K562 (cell line): Measurements from ENCODE around the gene CRADD. TPM values are rescaled to one million over a fixed set of nuclear protein-coding genes. Genes with fewer than 3 reads are reported as not detected.

ENCODE experiments used
- ARID2 ChIP-seq: fragments of 450-650 bp; IDR thresholded peaks from 2 replicates; pipeline ENCODE4 v1.6.1; 2017; ENCODE audit warnings: antibody characterized with exemption, mild to moderate bottlenecking
- BCOR ChIP-seq: fragments of 450-650 bp; IDR thresholded peaks from 2 replicates; pipeline ENCODE4 v1.6.1; 2016
- CREB1 ChIP-seq, 2 experiments: sonication (generic) in 1 of 2; formaldehyde crosslinking in 1 of 2; IDR thresholded peaks; 2 replicates each; pipeline versions ENCODE4 v1.6.1 to v1.8.0; 2012 to 2022; ENCODE audit warnings: inconsistent platforms in 1 of 2, mild to moderate bottlenecking in 1 of 2, missing genetic modification reagents in 1 of 2, moderate library complexity in 1 of 2
- DDX20 ChIP-seq: fragments of 450-650 bp; IDR thresholded peaks from 2 replicates; pipeline ENCODE4 v1.6.1; 2016; ENCODE audit warnings: missing genetic modification characterization, low read depth, mild to moderate bottlenecking, missing compliant biosample characterization, moderate library complexity
- ETV6 ChIP-seq, 3 experiments: fragments of 150-350 bp in 1 of 3; sonication (generic) in 1 of 3; formaldehyde crosslinking in 1 of 3; IDR thresholded peaks; 2 replicates each; pipeline versions ENCODE4 v1.6.1 to v1.8.0; 2014 to 2022; ENCODE audit warnings: borderline replicate concordance in 2 of 3, low read depth in 2 of 3, antibody characterized with exemption in 1 of 3, low read length in 1 of 3, mild to moderate bottlenecking in 1 of 3, missing genetic modification reagents in 1 of 3
- MBD1 ChIP-seq: fragments of 250-450 bp; sonication (Bioruptor Pico); IDR thresholded peaks from 2 replicates; pipeline ENCODE4 v1.8.0; 2022; ENCODE audit warnings: inconsistent platforms
- NR3C1 ChIP-seq: sonication (generic); formaldehyde crosslinking; IDR thresholded peaks from 2 replicates; pipeline ENCODE4 v1.8.1; 2022; ENCODE audit warnings: missing genetic modification reagents
- POLR3A ChIP-seq: IDR thresholded peaks from 2 replicates; pipeline ENCODE4 v1.6.1; 2011; ENCODE audit warnings: borderline replicate concordance, mild to moderate bottlenecking, moderate library complexity; ENCODE audit not compliant: insufficient read length, insufficient read depth; ENCODE audit errors: extremely low read depth
- RNF2 ChIP-seq: sonication (generic); IDR thresholded peaks from 2 replicates; pipeline ENCODE4 v1.6.1; 2016
- TAF15 ChIP-seq: fragments of 200-400 bp; formaldehyde crosslinking; IDR thresholded peaks from 2 replicates; pipeline ENCODE4 v1.6.1; 2017; ENCODE audit warnings: mild to moderate bottlenecking, low read depth, low read length, moderate library complexity
- TAL1 ChIP-seq: fragments of 450-650 bp; IDR thresholded peaks from 2 replicates; pipeline ENCODE4 v1.6.1; 2016; ENCODE audit warnings: mild to moderate bottlenecking
- ZNF551 ChIP-seq: fragments of 250-450 bp; sonication (Bioruptor Pico); IDR thresholded peaks from 2 replicates; pipeline ENCODE4 v1.5.0; 2021; ENCODE audit warnings: mild to moderate bottlenecking, moderate library complexity
- polyA plus RNA-seq, 8 experiments: library from polyadenylated mRNA; depleted of rRNA in 4 of 8; stranded (reverse) in 5 of 8; unstranded in 3 of 8; fragments of >200 nt; fragmentation: Nextera tagmentation in 2 of 8; fragmentation: Illumina TruSeq in 1 of 8; extraction: Ambion mirVana in 2 of 8; extraction: Trizol in 1 of 8; gene quantifications; 2 replicates each; pipeline versions ENCODE4 v1.2.1 to v1.2.3, GENCODE V29; 2011 to 2014; ENCODE audit warnings: inconsistent platforms in 1 of 8, missing spikeins in 1 of 8
- total RNA-seq, 7 experiments: library from RNA; depleted of rRNA in 6 of 7; stranded (reverse); fragments of >200 nt in 6 of 7; fragmentation: Illumina TruSeq in 2 of 7; extraction: Trizol in 2 of 7; gene quantifications; 2 replicates each; pipeline versions ENCODE4 v1.2.1 to v1.2.3, GENCODE V29; 2011 to 2021; ENCODE audit warnings: low replicate concordance in 1 of 7
- TF ChIP-seq, protein P1 (sequence below): fragments of 450-650 bp; IDR thresholded peaks from 2 replicates; pipeline ENCODE4 v1.7.0; 2016; ENCODE audit warnings: borderline replicate concordance
- TF ChIP-seq, protein P2 (sequence below): sonication (generic); formaldehyde crosslinking; IDR thresholded peaks from 2 replicates; pipeline ENCODE4 v1.8.0; 2022; ENCODE audit warnings: missing genetic modification reagents, mild to moderate bottlenecking, borderline replicate concordance
- TF ChIP-seq, protein P3 (sequence below): fragments of 450-650 bp; IDR thresholded peaks from 2 replicates; pipeline ENCODE4 v1.6.1; 2017; ENCODE audit warnings: antibody characterized with exemption, mild to moderate bottlenecking

CRADD gene
- total and polyA plus RNA-seq, 9 of the 15 experiments (the other 6 are each of a cell fraction or from before 2014, with no cell fraction given), result 20.5 to 41.1 (median 25.9) TPM

DNA sequence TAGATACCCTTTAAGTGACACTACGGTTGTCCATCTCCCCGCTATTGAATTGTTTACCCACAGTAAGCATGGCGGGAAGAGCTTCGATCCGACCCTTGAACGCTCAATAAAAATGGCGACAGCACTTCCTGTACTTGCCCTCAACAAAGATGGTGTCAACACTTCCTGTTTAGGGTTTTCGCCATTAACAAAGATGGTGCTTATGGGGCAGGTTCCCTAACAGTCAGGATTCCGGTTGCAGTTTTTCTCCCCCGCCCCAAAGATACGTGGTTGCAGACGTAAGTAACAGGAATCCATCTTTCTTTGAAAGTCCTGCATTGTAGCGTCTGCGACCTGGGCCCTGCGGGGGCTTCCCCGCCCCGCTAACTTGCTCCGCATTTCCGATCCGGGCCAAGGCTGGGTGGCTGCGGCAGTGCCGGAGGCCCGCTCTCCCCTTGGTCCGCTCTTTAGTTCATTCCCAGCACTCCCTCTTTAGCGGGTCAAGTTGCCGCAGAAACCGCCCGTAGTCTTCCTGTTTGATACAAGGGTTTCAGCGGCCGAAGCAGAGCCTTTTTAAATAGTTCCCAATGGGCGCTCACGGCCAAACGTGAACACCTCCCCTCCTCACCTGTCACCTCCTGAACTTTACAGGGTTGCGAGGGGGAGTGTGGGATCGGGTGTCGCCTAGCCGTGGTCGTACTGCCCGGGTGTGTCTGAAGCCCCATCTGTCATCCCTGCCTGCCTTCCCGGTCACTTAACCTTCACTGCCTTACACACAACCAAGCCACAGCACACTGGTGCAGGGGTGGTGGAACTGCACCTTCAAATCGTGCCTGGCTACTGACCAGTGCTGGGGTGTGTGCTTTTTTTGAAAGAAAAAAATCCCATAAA lies at the start of gene CRADD (continued):
- no peak for TF ChIP-seq POLR3A
- TF ChIP-seq, protein P1, sequence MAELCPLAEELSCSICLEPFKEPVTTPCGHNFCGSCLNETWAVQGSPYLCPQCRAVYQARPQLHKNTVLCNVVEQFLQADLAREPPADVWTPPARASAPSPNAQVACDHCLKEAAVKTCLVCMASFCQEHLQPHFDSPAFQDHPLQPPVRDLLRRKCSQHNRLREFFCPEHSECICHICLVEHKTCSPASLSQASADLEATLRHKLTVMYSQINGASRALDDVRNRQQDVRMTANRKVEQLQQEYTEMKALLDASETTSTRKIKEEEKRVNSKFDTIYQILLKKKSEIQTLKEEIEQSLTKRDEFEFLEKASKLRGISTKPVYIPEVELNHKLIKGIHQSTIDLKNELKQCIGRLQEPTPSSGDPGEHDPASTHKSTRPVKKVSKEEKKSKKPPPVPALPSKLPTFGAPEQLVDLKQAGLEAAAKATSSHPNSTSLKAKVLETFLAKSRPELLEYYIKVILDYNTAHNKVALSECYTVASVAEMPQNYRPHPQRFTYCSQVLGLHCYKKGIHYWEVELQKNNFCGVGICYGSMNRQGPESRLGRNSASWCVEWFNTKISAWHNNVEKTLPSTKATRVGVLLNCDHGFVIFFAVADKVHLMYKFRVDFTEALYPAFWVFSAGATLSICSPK, result no peak
- no peak; the same call in 1 of the 2 replicates for TF ChIP-seq DDX20
- TF ChIP-seq NR3C1 (CRISPR knock-in tag), result no peak
- TF ChIP-seq ZNF551, result no peak
- TF ChIP-seq ARID2, result no peak
- TF ChIP-seq RNF2, result no peak; the same call in 1 of the 2 replicates
- TF ChIP-seq ETV6 (IDR thresholded peaks at IDR 0.05; ENCODE audit: borderline replicate concordance in 1 of 2, low read depth in 2 of 2, low read length in 1 of 2), result no peak
- TF ChIP-seq ETV6 (CRISPR knock-in tag; IDR thresholded peaks at IDR 0.05; ENCODE audit: borderline replicate concordance), result no peak
- 0 out of 2 replicates have a peak, but pooled peaks have one; percentile 21 for TF ChIP-seq BCOR
- TF ChIP-seq, protein P2, sequence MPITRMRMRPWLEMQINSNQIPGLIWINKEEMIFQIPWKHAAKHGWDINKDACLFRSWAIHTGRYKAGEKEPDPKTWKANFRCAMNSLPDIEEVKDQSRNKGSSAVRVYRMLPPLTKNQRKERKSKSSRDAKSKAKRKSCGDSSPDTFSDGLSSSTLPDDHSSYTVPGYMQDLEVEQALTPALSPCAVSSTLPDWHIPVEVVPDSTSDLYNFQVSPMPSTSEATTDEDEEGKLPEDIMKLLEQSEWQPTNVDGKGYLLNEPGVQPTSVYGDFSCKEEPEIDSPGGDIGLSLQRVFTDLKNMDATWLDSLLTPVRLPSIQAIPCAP, result no peak
- TF ChIP-seq, protein P3, sequence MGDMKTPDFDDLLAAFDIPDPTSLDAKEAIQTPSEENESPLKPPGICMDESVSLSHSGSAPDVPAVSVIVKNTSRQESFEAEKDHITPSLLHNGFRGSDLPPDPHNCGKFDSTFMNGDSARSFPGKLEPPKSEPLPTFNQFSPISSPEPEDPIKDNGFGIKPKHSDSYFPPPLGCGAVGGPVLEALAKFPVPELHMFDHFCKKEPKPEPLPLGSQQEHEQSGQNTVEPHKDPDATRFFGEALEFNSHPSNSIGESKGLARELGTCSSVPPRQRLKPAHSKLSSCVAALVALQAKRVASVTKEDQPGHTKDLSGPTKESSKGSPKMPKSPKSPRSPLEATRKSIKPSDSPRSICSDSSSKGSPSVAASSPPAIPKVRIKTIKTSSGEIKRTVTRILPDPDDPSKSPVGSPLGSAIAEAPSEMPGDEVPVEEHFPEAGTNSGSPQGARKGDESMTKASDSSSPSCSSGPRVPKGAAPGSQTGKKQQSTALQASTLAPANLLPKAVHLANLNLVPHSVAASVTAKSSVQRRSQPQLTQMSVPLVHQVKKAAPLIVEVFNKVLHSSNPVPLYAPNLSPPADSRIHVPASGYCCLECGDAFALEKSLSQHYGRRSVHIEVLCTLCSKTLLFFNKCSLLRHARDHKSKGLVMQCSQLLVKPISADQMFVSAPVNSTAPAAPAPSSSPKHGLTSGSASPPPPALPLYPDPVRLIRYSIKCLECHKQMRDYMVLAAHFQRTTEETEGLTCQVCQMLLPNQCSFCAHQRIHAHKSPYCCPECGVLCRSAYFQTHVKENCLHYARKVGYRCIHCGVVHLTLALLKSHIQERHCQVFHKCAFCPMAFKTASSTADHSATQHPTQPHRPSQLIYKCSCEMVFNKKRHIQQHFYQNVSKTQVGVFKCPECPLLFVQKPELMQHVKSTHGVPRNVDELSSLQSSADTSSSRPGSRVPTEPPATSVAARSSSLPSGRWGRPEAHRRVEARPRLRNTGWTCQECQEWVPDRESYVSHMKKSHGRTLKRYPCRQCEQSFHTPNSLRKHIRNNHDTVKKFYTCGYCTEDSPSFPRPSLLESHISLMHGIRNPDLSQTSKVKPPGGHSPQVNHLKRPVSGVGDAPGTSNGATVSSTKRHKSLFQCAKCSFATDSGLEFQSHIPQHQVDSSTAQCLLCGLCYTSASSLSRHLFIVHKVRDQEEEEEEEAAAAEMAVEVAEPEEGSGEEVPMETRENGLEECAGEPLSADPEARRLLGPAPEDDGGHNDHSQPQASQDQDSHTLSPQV, result peak; percentile 80
- peak; percentile 68 for TF ChIP-seq CREB1 (IDR thresholded peaks at IDR 0.05)
- TF ChIP-seq CREB1 (CRISPR knock-in tag; IDR thresholded peaks at IDR 0.05), result peak; percentile 35; the same call in 1 of the 2 replicates
- no peak for TF ChIP-seq TAF15
- TF ChIP-seq TAL1, result no peak
- TF ChIP-seq MBD1, result no peak
